Fibroblast of pulmonary artery (primary cell): ENCODE results near the gene SLC38A5.

Experiments
- DNase-seq: peaks from one replicate; pipeline ENCODE4 v3.0.0-alpha.2; 2010; ENCODE audit warnings: low read depth
- H3K4me3 ChIP-seq: replicated peaks from 2 replicates; pipeline ENCODE4 v1.5.1; 2011; ENCODE audit warnings: low read depth, mild to moderate bottlenecking, control low read depth, low read length, moderate library complexity
- CTCF ChIP-seq: IDR thresholded peaks from 2 replicates; pipeline ENCODE4 v1.5.1; 2011; ENCODE audit warnings: mild to moderate bottlenecking, control low read depth, low read length, inconsistent platforms; ENCODE audit errors: missing control alignments

SLC38A5 gene

GRCh38 chrX:48475774-48476577, 5.9 kb upstream of the SLC38A5 start, which contains the start of gene FTSJ1:
Gene FTSJ1, plus strand, starts transcription at chrX:48476199. Its CDS starts 1,849 bp downstream, at chrX:48478048.
- peak; percentile 94 for DNase-seq
- peak within 1 kb of the TSS; percentile 79 for H3K4me3 ChIP-seq
- TF ChIP-seq CTCF, result no peak

- H3K4me3 ChIP-seq, result peak overlapping the region; percentile 79
- no peak for TF ChIP-seq CTCF
- DNase-seq, result no peak
Observed at GRCh38 chrX:48475296-48475695, 5.2 kb upstream of the SLC38A5 start.

GRCh38 chrX:48474581-48474980, 4.5 kb upstream of the SLC38A5 start:
- no peak for DNase-seq
- H3K4me3 ChIP-seq, result no peak overlapping the region
- no peak for TF ChIP-seq CTCF

- TF ChIP-seq CTCF, result peak; percentile 37
- DNase-seq, result peak; percentile 39
- H3K4me3 ChIP-seq, result no peak overlapping the region
Observed at GRCh38 chrX:48474127-48474526, 4.1 kb upstream of the SLC38A5 start.

- no peak for DNase-seq
- TF ChIP-seq CTCF, result no peak
- no peak overlapping the region for H3K4me3 ChIP-seq
Observed at GRCh38 chrX:48473704-48473990, 3.6 kb upstream of the SLC38A5 start.

- TF ChIP-seq CTCF, result no peak
- no peak overlapping the region for H3K4me3 ChIP-seq
- no peak for DNase-seq
Observed at GRCh38 chrX:48472851-48473703, 3.0 kb upstream of the SLC38A5 start.
